Mesodermal cell (in vitro differentiated cells): Measurements from ENCODE around the gene FAM222A.

ENCODE experiments used
- H3K27ac ChIP-seq: 2 replicates; pipeline ENCODE4 v1.7.0; 2013; ENCODE audit warnings: mild to moderate bottlenecking, low read depth, low read length, moderate library complexity; ENCODE audit not compliant: severe bottlenecking
- H3K36me3 ChIP-seq: 2 replicates; pipeline ENCODE4 v1.7.1; 2013; ENCODE audit warnings: mild to moderate bottlenecking, low read length, moderate library complexity; ENCODE audit not compliant: control insufficient read depth, insufficient read depth
- H3K4me1 ChIP-seq: one replicate; pipeline ENCODE4 v1.7.1; 2013; ENCODE audit warnings: mild to moderate bottlenecking, low read length; ENCODE audit not compliant: insufficient read depth, control insufficient read depth, poor library complexity, severe bottlenecking
- H3K4me3 ChIP-seq: 2 replicates; pipeline ENCODE4 v1.7.0; 2013; ENCODE audit warnings: low read length, control low read depth, mild to moderate bottlenecking; ENCODE audit not compliant: insufficient read depth, poor library complexity, severe bottlenecking; ENCODE audit errors: extremely low read depth
- H3K9me3 ChIP-seq: 2 replicates; pipeline ENCODE4 v1.7.1; 2013; ENCODE audit warnings: mild to moderate bottlenecking, low read length, moderate library complexity; ENCODE audit not compliant: control insufficient read depth
- WGBS, 2 experiments: methylation state at CpG; one replicate each; pipeline ENCODE4 v1.1.5; 2013; ENCODE audit warnings: missing lambda C conversion rate in 2 of 2; ENCODE audit not compliant: insufficient coverage in 2 of 2; 5-methylcytosine and 5-hydroxymethylcytosine counted together

The FAM222A gene

GRCh38 chr12:109818905-109819500 lies 105.4 kb downstream of the FAM222A start:
- H3K4me1 ChIP-seq: peaks cover 8% of the 10 kb centered on the region
- no peak overlapping the region for H3K4me3 ChIP-seq
- H3K27ac ChIP-seq: no peak overlapping the region
- H3K9me3 ChIP-seq: peaks cover 3% of the 10 kb centered on the region
- H3K36me3 ChIP-seq: peaks cover 2% of the 10 kb centered on the region
- WGBS, 2 experiments: 91 to 94% methylated on average over 7 to 9 of the region's 10 CpGs
